SKM-1 treated with dmso at 0.1 percent for 144 hours (cell line): ENCODE measurements around the gene ZFP91.

Experiments
- DNase-seq: peaks from one replicate; lab custom pipeline; 2025; ENCODE audit not compliant: unreplicated experiment; lab: John Stamatoyannopoulos, UW

The ZFP91 gene

GRCh38 chr11:58658623-58659022 lies 79.8 kb downstream of the ZFP91 start:
- no peak for DNase-seq

GRCh38 chr11:58659404-58659803 lies 80.5 kb downstream of the ZFP91 start:
- DNase-seq, result no peak

GRCh38 chr11:58659910-58660570 lies 81.2 kb downstream of the ZFP91 start:
- no peak for DNase-seq
